GM13976 (cell line): Measurements from ENCODE around the gene HTR1D.

Experiments used
- DNase-seq: peaks from one replicate; pipeline ENCODE4 v3.0.0; 2012; ENCODE audit warnings: low spot score
- in situ Hi-C: fragments of 300-500 bp; cut with MboI; formaldehyde crosslinking; loops from one replicate; pipeline ENCODE4 v1.12.0; 2022; ENCODE audit warnings: low sequenced_read_pairs, mixed read lengths, inconsistent platforms; ENCODE audit not compliant: unreplicated experiment
- TF ChIP-seq, protein P1 (sequence below): IDR thresholded peaks from 2 replicates; pipeline ENCODE4 v1.5.1; 2012; ENCODE audit warnings: borderline replicate concordance, mild to moderate bottlenecking; ENCODE audit not compliant: insufficient read depth; ENCODE audit errors: extremely low read depth, missing control alignments, control extremely low read depth

The HTR1D gene

DNA sequence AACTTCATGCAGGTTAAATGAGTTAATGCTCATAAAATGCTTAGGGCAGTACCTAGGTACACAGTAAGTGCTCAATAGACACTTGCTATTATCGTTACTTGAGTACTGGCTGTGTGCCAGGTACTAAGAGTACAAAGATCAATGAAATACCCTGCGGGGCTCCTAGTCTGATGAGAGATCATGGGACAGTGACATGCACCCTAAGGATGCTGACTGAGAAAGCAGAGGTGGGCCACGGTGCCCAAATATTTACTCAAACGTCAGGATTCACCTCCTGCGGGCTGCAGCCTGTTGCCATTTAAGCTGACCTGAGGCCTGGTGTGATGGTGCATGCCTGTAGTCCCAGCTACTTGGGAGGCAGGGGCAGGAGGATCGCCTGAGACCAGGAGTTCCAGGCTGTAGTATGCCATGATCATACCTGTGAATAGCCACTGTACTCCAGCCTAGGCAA, 28.8 kb downstream of the HTR1D start:
- in situ Hi-C loops, result loop anchor here (5.0 kb wide), 1 partner anchor 86 kb away; no protein-coding TSS in a partner anchor
- TF ChIP-seq, protein P1, sequence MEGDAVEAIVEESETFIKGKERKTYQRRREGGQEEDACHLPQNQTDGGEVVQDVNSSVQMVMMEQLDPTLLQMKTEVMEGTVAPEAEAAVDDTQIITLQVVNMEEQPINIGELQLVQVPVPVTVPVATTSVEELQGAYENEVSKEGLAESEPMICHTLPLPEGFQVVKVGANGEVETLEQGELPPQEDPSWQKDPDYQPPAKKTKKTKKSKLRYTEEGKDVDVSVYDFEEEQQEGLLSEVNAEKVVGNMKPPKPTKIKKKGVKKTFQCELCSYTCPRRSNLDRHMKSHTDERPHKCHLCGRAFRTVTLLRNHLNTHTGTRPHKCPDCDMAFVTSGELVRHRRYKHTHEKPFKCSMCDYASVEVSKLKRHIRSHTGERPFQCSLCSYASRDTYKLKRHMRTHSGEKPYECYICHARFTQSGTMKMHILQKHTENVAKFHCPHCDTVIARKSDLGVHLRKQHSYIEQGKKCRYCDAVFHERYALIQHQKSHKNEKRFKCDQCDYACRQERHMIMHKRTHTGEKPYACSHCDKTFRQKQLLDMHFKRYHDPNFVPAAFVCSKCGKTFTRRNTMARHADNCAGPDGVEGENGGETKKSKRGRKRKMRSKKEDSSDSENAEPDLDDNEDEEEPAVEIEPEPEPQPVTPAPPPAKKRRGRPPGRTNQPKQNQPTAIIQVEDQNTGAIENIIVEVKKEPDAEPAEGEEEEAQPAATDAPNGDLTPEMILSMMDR, result no peak
- no peak for DNase-seq

DNA sequence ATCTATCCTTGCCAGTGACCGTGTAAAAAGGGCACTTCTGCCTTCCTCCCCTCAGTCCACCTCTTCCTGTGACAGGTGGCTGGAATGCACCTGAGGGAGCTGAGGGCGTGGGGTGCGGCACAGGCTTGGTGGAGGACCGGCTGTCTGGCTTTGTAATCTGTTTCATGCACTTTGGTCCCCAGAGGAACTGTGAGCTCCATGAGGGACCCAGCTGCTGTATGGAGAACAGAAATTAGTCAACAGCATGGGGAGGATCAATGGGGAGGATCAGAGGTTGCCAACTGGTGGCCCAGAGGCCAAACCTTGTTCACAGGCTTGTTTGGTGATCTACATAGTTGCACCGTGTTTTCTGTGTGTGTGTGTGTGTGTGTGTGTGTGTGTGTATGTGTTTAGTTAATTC, 29.7 kb downstream of the HTR1D start:
- TF ChIP-seq, protein P1, result no peak
- no peak for DNase-seq
- in situ Hi-C loops, result loop anchor here (5.0 kb wide), 1 partner anchor 85 kb away; no protein-coding TSS in a partner anchor

DNA sequence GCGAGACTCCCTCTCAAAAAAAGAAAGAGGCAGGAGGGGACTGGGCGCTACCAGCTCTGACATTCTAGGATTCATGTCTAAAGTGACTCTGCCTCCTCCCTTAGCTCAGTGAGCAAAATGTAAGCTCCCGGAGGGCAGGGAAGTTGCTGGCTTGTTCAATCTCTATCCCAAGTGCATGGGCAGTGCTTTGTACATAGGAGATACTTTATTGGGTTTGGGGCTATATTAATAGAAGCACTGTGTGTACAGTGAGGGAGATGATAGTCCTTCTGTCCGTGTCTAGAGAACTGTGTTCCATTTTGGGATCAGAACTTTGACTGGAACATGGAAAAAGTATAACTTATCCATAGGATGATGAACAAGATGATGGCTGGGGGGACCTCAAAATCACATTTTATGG, 31.9 kb downstream of the HTR1D start:
- no peak for DNase-seq
- in situ Hi-C loops, result loop anchor here (5.0 kb wide), 1 partner anchor 83 kb away; no protein-coding TSS in a partner anchor
- TF ChIP-seq, protein P1, result no peak

DNA sequence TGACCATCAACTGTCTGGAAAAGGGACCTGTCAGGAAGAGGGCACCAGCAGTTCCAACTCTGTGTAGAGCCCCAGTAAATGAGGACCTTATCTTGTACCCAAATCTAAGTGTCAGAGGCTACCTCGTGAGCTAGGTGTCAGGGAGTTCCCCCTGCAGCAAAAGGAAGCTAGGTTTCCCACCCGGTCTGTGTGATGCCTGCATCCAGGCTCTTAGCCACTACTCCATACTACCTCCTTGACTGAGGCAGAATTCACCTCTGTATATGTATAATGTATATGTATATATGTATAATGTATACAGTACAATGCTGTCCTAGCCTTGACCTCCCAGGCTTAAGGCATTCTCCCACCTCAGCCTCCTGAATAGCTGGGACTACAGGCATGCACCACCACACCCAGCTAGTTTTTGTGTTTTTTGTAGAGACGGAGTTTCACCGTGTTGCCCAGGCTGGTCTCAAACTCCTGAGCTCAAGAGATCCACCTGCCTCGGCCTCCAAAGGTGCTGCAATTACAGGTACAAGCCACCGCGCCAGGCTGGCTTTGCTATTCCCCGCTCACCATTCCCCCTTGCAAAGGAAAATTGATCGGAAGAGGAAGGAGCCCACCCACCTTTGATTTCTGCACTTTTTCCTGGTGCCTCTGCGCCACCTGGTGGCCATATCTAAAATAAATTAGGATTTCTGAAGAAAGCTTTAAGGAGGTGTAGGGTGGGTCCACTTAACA, 32.9 kb downstream of the HTR1D start:
- TF ChIP-seq, protein P1, result peak; percentile 58
- peak; percentile 54 for DNase-seq
- in situ Hi-C loops, result no loop called here

DNA sequence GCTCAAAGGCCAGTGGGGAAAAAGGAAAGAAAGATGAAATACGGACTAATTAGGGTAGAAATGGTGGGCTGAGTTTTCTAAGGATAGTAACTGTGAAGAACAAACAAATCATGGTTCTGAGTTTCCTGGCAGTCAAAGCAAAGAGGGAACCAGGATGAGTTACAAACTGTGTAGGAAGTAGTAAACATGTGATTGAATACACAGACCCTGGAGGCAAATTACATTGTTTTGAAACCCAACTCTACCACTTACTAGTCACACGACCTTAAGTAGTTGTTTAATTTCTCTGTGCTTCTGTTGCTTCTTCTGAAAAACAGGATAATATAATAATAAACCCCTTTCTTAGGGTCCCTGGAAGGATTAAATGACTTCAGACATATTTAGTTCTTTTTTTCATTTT, 37.4 kb downstream of the HTR1D start:
- DNase-seq, result no peak
- in situ Hi-C loops, result no loop called here
- TF ChIP-seq, protein P1, result no peak

DNA sequence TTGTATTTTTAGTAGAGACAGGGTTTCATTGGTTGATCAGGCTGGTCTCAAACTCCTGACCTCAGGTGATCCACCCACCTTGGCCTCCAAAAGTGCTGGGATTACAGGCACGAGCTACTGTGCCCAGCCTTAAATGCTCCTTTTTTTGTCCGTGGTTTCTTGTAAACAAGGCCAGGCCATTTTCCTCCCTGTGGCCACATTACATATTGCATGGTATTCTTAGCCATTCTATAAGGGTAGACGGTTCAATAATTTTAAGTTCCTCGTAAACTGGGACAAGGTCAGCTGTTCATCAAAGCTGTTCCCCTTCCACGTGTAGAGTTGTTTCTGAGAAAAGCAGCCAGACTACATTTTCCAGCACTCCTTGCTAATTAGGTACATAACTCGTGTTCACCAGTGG, 38.4 kb downstream of the HTR1D start:
- in situ Hi-C loops, result no loop called here
- no peak for DNase-seq
- TF ChIP-seq, protein P1, result peak; percentile 18
